Vagina (tissue), 2 donors: ENCODE data around the gene RLN3.

Experiments used
- CTCF ChIP-seq, 3 experiments: fragments of 450-650 bp in 2 of 3; fragments of 200-600 bp in 1 of 3; sonication (generic) in 1 of 3; IDR thresholded peaks; one replicate each; pipeline ENCODE4 v1.5.1; 2017 to 2019; ENCODE audit warnings: antibody characterized with exemption in 3 of 3, mild to moderate bottlenecking in 2 of 3, moderate library complexity in 2 of 3
- POLR2A ChIP-seq, 2 donors: fragments of 450-650 bp; IDR thresholded peaks; one replicate each; pipeline ENCODE4 v1.6.1; 2017; ENCODE audit warnings: antibody characterized with exemption in 2 of 2, mild to moderate bottlenecking in 2 of 2, moderate library complexity in 2 of 2

- TF ChIP-seq CTCF (IDR thresholded peaks at IDR 0.05) = peak in 1 of 3 experiments; percentile 35
- TF ChIP-seq POLR2A (IDR thresholded peaks at IDR 0.05) = no peak
These were observed 20.6 kb downstream of the RLN3 start for GRCh38 chr19:14048443-14049153.
